Progenitor cell of endocrine pancreas (in vitro differentiated cells): Measurements from ENCODE around the gene TLX2. TPM values are rescaled to one million over a fixed set of nuclear protein-coding genes. Genes with fewer than 3 reads are reported as not detected.
A peak's percentile ranks its signal among the peaks of the same experiment; 100 is the strongest.

Source experiments
- DNase-seq: peaks from one replicate; pipeline ENCODE4 v3.0.0; 2021; ENCODE audit warnings: low spot score; ENCODE audit not compliant: unreplicated experiment
- H3K27ac Mint-ChIP-seq: 2 replicates; pipeline ENCODE4 v1.8.0; 2021; ENCODE audit warnings: mild to moderate bottlenecking, moderate library complexity, mixed read lengths
- H3K27me3 Mint-ChIP-seq: 2 replicates; pipeline ENCODE4 v1.8.0; 2021; ENCODE audit warnings: mixed read lengths
- H3K36me3 Mint-ChIP-seq: 2 replicates; pipeline ENCODE4 v1.8.0; 2022; ENCODE audit warnings: mixed read lengths; ENCODE audit not compliant: insufficient read depth
- H3K4me1 Mint-ChIP-seq: 2 replicates; pipeline ENCODE4 v1.8.0; 2021; ENCODE audit warnings: low read depth, mixed read lengths
- H3K4me3 Mint-ChIP-seq: 2 replicates; pipeline ENCODE4 v1.8.0; 2021; ENCODE audit warnings: low read depth, mild to moderate bottlenecking, moderate library complexity, mixed read lengths
- H3K9me3 Mint-ChIP-seq: 2 replicates; pipeline ENCODE4 v1.8.0; 2021; ENCODE audit warnings: low read depth, mixed read lengths
- CTCF ChIP-seq: fragments of 200-600 bp; sonication (generic); IDR thresholded peaks from one replicate; pipeline ENCODE4 v1.5.0; 2021; ENCODE audit warnings: antibody characterized with exemption, mild to moderate bottlenecking; ENCODE audit not compliant: unreplicated experiment
- total RNA-seq: library from RNA; stranded (reverse); gene quantifications from 2 replicates; pipeline ENCODE4 v1.2.1, GENCODE V29; 2021

Gene TLX2
- total RNA-seq, 1 donor from 2014 or later = not detected

GRCh38 chr2:74486141-74486540, 28.1 kb upstream of the TLX2 start:
- TF ChIP-seq CTCF = no peak
- Mint-ChIP-seq H3K4me1 (peaks cover 16% of the 10 kb centered on the region), H3K27me3 (no peaks in the 10 kb centered on the region), H3K36me3 (peaks cover 10% of the 10 kb centered on the region), H3K27ac (no peak overlapping the region), H3K9me3 (no peaks in the 10 kb centered on the region), H3K4me3 (no peak overlapping the region)
- no peak for DNase-seq

GRCh38 chr2:74488643-74489481, 25.4 kb upstream of the TLX2 start:
- no peak for DNase-seq
- Mint-ChIP-seq H3K9me3 (no peaks in the 10 kb centered on the region), H3K27me3 (no peaks in the 10 kb centered on the region), H3K36me3 (peaks cover 14% of the 10 kb centered on the region), H3K4me3 (no peak overlapping the region), H3K4me1 (peaks cover 6% of the 10 kb centered on the region), H3K27ac (peak overlapping the region; percentile 11)
- peak; percentile 22 for TF ChIP-seq CTCF

GRCh38 chr2:74489906-74490305, 24.3 kb upstream of the TLX2 start:
- TF ChIP-seq CTCF = no peak
- no peaks in the 10 kb centered on the region for H3K27me3 Mint-ChIP-seq
- no peaks in the 10 kb centered on the region for H3K9me3 Mint-ChIP-seq
- H3K36me3 Mint-ChIP-seq = peaks cover 18% of the 10 kb centered on the region
- DNase-seq = no peak
- peaks cover 6% of the 10 kb centered on the region for H3K4me1 Mint-ChIP-seq
- no peak overlapping the region for H3K4me3 Mint-ChIP-seq
- H3K27ac Mint-ChIP-seq = no peak overlapping the region

- Mint-ChIP-seq H3K36me3 (peaks cover 18% of the 10 kb centered on the region), H3K27me3 (peaks cover 6% of the 10 kb centered on the region), H3K9me3 (no peaks in the 10 kb centered on the region), H3K4me3 (no peak overlapping the region), H3K27ac (no peak overlapping the region), H3K4me1 (peaks cover 4% of the 10 kb centered on the region)
- no peak for DNase-seq
- no peak for TF ChIP-seq CTCF
Observed at GRCh38 chr2:74491648-74492544, 22.4 kb upstream of the TLX2 start.

- Mint-ChIP-seq H3K4me3 (no peak overlapping the region), H3K36me3 (peaks cover 18% of the 10 kb centered on the region), H3K27me3 (peaks cover 13% of the 10 kb centered on the region), H3K27ac (no peak overlapping the region), H3K4me1 (peaks cover 9% of the 10 kb centered on the region), H3K9me3 (no peaks in the 10 kb centered on the region)
- no peak for TF ChIP-seq CTCF
- no peak for DNase-seq
Observed at GRCh38 chr2:74493546-74493945, 20.7 kb upstream of the TLX2 start.
